ENCODE measurements around the gene IL22RA1.
A peak's percentile ranks its signal among the peaks of the same experiment; 100 is the strongest.

Gene IL22RA1

GRCh38 chr1:24164004-24164403 lies 21.1 kb upstream of the IL22RA1 start:
- no peak for DNase-seq

DNA sequence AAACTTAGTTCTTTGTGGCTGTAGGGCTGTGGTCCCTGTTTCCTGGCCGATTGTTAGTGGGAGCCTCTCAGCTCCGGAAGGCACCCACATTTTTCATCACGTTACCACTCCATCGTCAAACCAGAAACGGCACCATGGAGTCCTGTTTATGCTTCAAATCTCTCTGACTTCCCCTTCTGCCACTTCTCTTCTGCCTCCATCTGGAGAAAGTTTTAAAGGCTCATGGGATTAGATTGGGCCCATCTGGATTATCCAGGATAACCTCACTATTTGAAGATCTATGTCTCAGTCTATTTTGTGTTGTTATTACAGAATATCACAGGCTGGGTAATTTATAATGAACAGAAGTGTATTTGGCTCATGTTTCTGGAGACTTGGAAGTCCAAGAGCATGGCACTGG lies 19.3 kb upstream of the IL22RA1 start:
- no peak for DNase-seq

GRCh38 chr1:24161270-24161669 lies 18.3 kb upstream of the IL22RA1 start:
- no peak for DNase-seq

- DNase-seq, result no peak
These were observed 16.4 kb upstream of the IL22RA1 start for GRCh38 chr1:24159366-24159765.

DNA sequence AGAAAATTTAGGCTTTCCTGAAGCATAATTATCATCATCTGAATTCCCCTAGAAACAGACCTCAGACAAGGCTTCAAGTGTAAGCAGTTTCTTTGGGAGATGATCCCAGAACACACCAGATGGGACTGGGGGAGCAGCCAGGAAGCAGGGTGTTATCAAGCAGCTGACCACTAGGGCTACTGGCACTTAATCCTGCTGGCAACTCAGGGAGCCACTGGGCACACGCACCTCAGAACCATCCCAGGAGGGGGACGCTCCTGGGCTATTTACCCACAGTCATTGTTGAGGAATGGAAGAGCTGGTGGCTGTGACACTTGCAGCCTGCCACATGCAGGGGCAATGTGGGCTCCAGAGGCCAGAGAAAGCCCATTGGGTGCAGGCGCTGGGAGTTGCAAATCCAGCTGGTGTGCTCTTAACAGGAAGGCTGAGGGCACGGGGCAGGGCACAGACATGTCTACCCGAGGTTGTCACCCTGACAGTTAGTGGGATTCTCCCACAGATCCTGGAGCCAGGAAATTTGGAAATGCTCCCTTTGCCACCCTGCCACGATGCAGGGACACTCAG lies 15.1 kb upstream of the IL22RA1 start:
- DNase-seq, result no peak

DNA sequence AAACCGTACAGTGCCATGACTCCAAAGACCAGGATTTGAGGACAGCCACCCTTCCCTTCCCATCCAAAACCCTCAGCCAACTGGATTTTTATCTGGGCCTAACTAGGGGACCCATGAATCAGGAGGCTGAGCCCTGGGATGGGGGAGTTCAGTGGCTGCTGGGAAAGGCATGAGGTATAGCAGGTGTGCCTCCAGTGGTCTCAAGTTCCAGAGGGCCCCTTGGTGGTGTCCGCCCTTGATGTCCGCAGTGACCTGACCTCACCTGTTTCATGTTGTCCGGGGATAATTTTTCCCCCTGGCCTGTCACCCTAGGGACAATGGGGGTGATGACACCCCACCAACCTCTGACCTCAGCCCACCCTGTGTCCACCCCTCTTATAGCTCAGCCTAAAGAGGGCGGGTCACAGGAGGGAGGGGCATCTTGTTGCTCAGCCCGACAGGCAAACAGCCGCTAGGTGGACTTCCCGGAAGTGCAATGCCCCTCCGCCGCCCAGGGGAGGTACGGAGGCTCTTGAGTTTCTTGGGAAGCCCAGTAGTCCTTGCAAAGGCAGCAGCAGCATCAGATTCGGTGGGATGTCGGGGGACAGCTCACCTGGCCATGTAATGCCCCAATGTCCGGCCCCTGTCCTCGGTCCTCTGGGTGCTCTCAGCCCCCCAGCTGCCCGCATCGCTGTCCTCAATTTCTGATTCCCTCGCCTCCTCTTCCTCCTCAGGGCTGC lies 13.8 kb upstream of the IL22RA1 start:
- DNase-seq, result no peak

DNA sequence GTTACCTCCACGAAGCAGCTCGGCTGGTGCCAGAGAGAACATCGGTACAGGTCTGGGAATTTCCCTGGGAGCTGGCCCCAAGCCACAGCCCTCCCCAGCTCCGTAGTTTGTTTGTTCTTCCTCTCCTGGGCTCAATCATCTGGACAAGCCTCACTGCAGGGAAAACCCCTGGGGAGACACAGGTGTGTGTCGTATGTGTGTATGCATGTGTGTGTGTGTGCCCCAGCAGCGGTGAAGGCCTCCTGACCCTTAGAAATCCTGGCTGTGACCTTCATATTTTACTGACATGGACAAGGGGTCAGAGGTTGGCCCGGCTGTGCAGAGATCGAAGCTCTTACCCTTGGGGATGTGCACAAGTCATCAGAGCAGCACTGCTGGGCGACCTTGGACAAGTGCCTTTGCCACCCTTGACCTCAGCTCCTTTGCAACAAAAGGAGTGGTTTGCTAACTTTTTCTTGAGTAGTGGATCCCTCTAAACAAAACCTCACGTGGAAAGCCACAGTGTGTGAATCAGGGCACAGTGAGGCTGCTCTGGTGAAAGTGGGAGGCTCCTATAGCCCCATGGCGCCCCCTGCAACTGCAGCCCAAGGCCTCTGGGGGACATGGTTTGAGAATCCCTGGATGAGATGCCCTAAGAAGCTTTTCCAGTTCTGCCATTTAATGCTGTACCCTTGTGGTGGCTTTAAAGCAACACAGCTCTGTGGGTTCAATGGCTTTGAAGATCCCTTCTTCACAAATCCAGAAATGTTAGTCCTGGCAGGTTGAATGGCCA lies 12.3 kb upstream of the IL22RA1 start:
- peak; percentile 84 for DNase-seq

DNA sequence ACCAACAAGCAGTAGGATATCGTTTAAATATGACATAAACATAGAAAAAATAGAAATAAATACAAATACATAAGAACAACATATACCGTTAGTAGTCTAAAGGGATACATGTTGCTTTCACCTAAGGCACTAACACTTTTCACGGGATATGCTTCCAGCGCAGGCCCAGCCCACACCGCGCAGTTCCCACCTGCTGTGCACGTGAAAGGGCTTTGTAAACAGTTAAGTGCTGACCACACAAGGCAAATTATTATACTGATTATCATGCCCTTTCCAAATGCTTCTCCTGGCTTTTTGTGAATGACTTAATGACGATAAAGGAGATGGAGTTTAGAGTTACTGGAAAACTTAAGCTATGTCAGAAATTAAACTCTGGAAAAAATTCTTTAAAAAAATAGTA lies 11.3 kb upstream of the IL22RA1 start:
- peak; percentile 94 for DNase-seq

DNA sequence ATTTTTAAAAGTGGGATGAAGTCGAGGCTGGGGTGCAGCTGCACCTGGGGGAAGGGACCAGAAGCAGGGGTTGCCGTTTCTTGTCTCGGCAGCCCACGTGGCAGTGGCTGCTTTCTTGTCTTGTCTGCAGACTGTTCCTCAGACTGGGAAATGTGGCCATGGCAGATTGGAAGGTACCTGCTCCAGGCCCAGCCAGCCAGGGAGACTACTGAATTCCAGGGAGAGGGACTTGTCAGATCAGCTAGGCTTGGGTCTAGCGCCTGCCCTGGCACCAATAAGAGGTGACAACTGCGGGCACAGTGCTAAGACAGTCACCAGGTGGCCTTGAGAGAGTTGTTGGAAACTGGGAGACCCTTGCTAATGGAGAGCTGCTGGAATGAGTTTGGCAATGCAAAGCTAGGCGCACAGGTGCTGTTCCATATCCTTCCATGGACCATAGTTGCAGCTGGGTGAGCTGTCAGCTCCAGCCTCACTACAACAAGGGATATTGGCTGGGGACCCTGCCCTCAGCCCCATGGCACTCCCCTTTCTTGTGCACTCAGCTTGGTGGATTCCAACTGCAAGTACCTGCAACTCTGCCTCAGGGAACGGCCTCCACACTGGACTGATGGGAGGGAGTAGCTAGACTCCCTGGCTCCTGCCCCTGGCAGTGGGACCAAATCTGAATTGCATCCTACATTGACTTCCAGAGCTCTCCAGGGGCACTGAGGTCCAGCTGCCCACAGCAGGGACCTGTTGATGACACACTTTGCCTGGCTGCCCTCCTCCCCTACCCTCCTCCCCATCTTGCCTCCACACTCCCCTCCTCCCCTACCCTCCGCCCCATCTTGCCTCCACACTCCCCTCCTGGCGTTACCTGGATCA lies 9.9 kb upstream of the IL22RA1 start:
- DNase-seq, result peak; percentile 5

DNA sequence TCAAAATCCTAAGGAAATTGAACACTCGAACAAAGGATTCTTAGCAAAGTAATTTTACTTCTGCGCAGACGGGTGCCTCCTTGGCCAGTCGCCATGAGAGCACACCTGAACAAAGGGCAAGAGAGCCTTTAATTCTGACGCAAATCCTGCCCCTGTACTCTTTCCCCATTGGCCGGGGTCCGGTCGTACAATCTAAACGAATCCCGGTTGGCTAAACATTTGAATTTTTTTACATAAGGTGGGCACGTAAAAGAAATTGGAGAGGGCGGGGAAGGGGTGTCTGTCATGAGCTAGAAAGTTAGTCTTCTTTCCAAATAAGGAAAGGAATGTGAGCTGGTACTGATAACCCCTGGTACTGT lies 8.2 kb upstream of the IL22RA1 start:
- peak; percentile 97 for DNase-seq

DNA sequence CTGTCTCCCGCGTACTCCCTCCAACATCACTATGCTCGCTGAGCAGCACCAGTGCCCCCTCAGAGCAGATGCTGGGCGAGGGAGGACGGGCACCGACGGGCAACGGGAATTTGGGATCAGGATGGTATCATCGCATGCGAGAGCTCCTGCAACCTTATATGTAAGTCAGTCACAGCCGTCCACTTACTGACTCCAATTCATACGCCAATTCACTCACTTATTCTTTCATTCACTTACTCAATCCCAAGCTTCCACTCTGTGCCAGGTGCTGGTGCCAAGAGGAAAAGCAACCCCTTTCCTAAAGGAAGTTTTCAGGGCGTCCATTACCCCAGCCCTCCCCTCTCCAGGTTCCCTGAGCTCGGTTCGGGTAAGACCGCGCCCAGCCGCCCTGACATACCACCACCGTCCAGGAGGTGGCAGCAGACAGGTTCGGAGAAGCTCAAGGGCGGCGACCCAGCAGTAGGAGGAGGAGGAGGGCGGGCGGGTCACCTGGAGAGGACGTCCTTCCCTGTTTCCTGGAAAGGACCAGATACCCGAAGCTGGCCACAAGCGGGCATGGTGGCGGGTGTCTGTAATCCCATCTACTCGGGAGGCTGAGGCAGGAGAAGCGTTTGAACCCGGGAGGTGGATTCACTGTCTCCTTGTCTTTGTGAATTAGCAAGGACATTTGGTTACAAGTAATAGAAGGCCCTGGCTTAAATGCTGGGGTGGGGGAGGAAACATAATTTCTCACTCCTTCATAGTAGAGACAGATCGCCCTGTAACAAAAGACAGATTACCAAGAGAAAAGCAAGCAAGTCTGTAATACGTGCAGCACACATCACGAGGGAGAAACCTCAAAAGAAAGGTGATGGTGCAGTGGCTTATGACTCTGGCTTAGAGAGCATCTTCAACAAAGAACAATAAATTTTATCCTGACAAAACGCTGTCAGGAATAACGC lies 7.6 kb upstream of the IL22RA1 start:
- DNase-seq, result peak; percentile 96

GRCh38 chr1:24149866-24150233 lies 6.9 kb upstream of the IL22RA1 start:
- no peak for DNase-seq

- no peak for DNase-seq
These were observed 4.9 kb upstream of the IL22RA1 start for GRCh38 chr1:24147816-24148215.

- no peak for DNase-seq
These were observed 4.3 kb upstream of the IL22RA1 start for GRCh38 chr1:24147194-24147593.

GRCh38 chr1:24141311-24141997 lies 1.5 kb downstream of the IL22RA1 start:
- DNase-seq, result no peak

DNA sequence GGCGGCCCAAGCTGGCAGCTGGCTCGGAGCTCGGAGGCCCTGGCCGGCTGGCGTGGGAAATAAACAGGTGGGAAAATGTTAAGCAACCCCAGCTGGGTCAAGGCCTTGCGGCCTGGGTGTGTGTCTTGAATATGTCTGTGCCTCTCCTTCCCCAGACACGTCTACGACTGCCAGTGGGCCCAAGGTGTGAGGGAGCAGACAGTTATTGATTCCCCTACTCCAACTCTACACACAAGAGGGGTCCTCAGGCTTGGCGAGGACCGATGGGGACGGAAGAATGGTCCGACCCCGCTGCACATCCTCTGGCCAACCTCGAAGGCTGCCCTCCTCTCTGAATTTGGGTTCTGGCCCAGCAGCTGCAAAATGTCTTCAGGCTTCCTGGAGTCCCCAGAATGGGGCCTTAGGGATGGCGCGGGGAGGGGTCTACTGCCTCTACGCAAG lies 2.2 kb downstream of the IL22RA1 start:
- no peak for DNase-seq

DNA sequence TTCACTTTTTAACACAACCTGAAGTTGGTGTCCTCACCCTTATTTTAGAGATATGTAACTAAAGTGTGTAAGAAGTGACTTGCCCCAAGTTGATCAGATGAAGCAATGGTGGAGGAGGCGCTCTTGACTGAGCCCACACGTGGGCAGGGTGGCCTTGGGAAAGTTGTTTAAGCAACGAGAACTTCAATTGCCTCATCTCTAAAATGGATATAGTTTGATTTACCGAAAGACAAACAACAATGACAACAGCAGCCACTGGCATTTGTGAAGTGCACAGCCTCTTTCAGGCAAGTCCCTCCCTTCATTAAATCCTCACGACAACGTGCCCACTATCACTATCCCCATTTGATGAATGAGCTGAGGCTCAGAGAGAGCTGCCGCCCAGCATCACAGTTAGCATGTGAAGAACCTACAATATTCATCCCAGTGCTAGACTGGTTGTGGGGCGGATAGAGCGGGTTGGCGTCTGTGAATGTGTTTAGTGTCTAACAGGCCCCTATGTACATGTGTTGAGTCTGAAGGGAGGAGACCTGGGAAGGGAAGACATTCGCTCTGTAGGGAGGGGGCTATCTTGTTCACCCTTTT lies 3.0 kb downstream of the IL22RA1 start:
- DNase-seq, result no peak

DNA sequence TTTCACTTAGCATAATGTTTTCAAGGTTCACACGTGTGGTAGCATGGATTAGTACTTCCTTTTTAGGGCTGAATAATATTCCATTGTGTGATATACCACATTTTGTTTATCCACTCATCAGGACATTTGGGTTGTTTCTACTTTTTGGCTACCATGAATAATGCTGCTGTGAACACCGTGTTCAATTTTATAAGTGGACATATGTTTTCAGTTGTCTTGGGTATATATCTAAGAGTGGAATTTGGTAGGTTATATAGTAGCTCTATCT lies 3.8 kb downstream of the IL22RA1 start:
- DNase-seq, result no peak

GRCh38 chr1:24138476-24139221 lies 4.3 kb downstream of the IL22RA1 start:
- no peak for DNase-seq

- DNase-seq, result peak; percentile 9
These were observed 5.9 kb downstream of the IL22RA1 start for GRCh38 chr1:24136956-24137539.

All from NCI-H146 (cell line).